ENCODE data around the gene XPO5. TPM values are rescaled to one million over a fixed set of nuclear protein-coding genes. Genes with fewer than 3 reads are reported as not detected.

Gene XPO5
- total and polyA plus RNA-seq, 2 experiments from 2014 or later, result 28.5 to 95.2 TPM

GRCh38 chr6:43575105-43575771 is 600 bp downstream of the XPO5 start (continued):
- TF ChIP-seq CTCF (conservative IDR thresholded peaks at IDR 0.05; ENCODE audit: low read depth in 2 of 2) (no peak), ZNF331 (CRISPR knock-in tag; IDR thresholded peaks at IDR 0.05; ENCODE audit: low read depth) (no peak), EZH2 (IDR thresholded peaks at IDR 0.05; ENCODE audit: low read depth, unreplicated experiment) (no peak)

- H3K9me3 Mint-ChIP-seq, result no peaks in the 10 kb centered on the region; the same call in 2 of the 3 replicates
- Histone ChIP-seq H3K9me2 (ENCODE audit: insufficient read depth) (no peaks in the 10 kb centered on the region), H3K4me3 (no peak overlapping the region), H3F3A (replicated peaks; ENCODE audit: low read depth) (peaks cover 13% of the 10 kb centered on the region; the same call in 1 of the 2 replicates), H3K79me2 (replicated peaks; ENCODE audit: insufficient read depth) (peaks cover 48% of the 10 kb centered on the region), H3K36me3 (ENCODE audit: insufficient read depth) (peaks cover 63% of the 10 kb centered on the region), H3K27me3 (ENCODE audit: insufficient read depth) (no peaks in the 10 kb centered on the region), H4K20me1 (replicated peaks; ENCODE audit: insufficient read depth) (peaks cover 11% of the 10 kb centered on the region; the same call in 1 of the 2 replicates), H3K27ac (ENCODE audit: low read depth) (no peak overlapping the region), H2AFZ (no peak overlapping the region), H3K4me1 (ENCODE audit: insufficient read depth) (peaks cover 9% of the 10 kb centered on the region), H3K4me2 (no peak overlapping the region)
- no peak overlapping the region for H3K4me3 Mint-ChIP-seq
- H3K27ac Mint-ChIP-seq, result no peak overlapping the region
- peaks cover under 1% of the 10 kb centered on the region; the same call in 2 of the 3 replicates for H3K4me1 Mint-ChIP-seq
- H3K36me3 Mint-ChIP-seq (ENCODE audit: low read depth), result peaks cover 59% of the 10 kb centered on the region
- DNase-seq (ENCODE audit: low spot score) (no peak), ATAC-seq (no peak)
- H3K27me3 Mint-ChIP-seq (ENCODE audit: insufficient read depth, low read depth, poor library complexity), result peaks cover 7% of the 10 kb centered on the region
- TF ChIP-seq ETS1 (IDR thresholded peaks at IDR 0.05) (no peak), REST (IDR thresholded peaks at IDR 0.05; ENCODE audit: unreplicated experiment) (no peak), EZH2 (IDR thresholded peaks at IDR 0.05; ENCODE audit: low read depth, unreplicated experiment) (no peak), CTCF (conservative IDR thresholded peaks at IDR 0.05; ENCODE audit: low read depth in 2 of 2) (no peak), ZNF331 (CRISPR knock-in tag; IDR thresholded peaks at IDR 0.05; ENCODE audit: low read depth) (no peak)
These were observed 3.8 kb downstream of the XPO5 start for GRCh38 chr6:43572015-43572414.
